ENCODE measurements around the gene E2F7.

GRCh38 chr12:77099799-77100198 is 34.4 kb upstream of the E2F7 start:
- TF ChIP-seq CHD1 (IDR thresholded peaks at IDR 0.05; ENCODE audit: low read depth, low read length) (no peak), PHF8 (conservative IDR thresholded peaks at IDR 0.05; ENCODE audit: low read depth, low read length) (no peak)

Measured in H1 (cell line).